Fibroblast of the aortic adventitia (primary cell): ENCODE results near the gene MED10. TPM values are rescaled to one million over a fixed set of nuclear protein-coding genes. Genes with fewer than 3 reads are reported as not detected.

Source experiments
- DNase-seq: peaks from one replicate; pipeline ENCODE4 v3.0.0-alpha.2; 2010; ENCODE audit warnings: low read depth
- H3K4me3 ChIP-seq: 2 replicates; pipeline ENCODE4 v1.5.1; 2011; ENCODE audit warnings: low read depth, mild to moderate bottlenecking, control low read depth, low read length, moderate library complexity
- total RNA-seq: library from RNA; depleted of rRNA; stranded (reverse); fragments of >200 nt; gene quantifications from 2 replicates; pipeline ENCODE4 v1.2.3, GENCODE V29; 2012; ENCODE audit warnings: low replicate concordance
- TF ChIP-seq, protein P1 (sequence below): IDR thresholded peaks from 2 replicates; pipeline ENCODE4 v1.5.1; 2011; ENCODE audit warnings: mild to moderate bottlenecking, low read length, control low read depth, inconsistent platforms; ENCODE audit not compliant: insufficient read depth

Gene MED10
- total RNA-seq, 1 donor: 17.5 TPM

DNA sequence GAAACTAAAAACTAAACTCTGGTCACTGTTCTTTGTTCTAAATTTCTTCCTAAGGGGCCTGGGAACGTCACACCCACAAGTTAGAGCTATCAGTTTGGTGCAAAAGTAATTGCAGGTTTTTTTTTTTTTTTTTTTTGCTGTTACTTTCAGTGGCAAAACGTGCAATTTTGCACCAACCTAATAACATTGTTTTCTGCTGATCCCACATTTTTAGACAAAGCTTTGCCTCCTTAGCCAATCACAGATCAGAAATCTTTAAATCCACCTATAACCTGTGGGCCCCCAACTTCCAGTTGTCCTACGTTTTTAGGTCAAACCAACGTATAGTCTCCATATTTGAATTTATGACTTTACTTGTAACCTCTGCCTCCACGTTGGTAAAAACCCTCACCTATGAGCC is 11.1 kb upstream of the MED10 start:
- TF ChIP-seq, protein P1, sequence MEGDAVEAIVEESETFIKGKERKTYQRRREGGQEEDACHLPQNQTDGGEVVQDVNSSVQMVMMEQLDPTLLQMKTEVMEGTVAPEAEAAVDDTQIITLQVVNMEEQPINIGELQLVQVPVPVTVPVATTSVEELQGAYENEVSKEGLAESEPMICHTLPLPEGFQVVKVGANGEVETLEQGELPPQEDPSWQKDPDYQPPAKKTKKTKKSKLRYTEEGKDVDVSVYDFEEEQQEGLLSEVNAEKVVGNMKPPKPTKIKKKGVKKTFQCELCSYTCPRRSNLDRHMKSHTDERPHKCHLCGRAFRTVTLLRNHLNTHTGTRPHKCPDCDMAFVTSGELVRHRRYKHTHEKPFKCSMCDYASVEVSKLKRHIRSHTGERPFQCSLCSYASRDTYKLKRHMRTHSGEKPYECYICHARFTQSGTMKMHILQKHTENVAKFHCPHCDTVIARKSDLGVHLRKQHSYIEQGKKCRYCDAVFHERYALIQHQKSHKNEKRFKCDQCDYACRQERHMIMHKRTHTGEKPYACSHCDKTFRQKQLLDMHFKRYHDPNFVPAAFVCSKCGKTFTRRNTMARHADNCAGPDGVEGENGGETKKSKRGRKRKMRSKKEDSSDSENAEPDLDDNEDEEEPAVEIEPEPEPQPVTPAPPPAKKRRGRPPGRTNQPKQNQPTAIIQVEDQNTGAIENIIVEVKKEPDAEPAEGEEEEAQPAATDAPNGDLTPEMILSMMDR: no peak
- no peak for DNase-seq
- no peak overlapping the region for H3K4me3 ChIP-seq

DNA sequence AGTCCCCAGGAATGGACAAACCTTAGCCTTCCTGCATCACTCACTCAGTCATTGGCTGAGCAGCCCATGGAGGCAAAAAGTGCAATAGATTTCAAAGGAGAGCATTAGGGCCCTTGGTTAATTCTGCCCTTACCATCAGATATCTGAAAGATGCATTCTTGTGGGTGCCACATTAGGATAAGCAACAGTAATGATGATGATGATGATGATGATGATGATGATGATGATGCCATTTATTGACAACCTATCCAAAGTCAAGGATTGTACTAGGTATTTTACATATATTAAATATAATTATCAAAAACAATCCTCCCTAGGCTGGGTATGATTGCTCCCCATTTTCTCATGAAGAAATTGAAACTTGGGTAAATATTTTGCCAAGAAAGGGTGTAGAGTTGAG is 9.6 kb upstream of the MED10 start:
- no peak overlapping the region for H3K4me3 ChIP-seq
- no peak for DNase-seq
- TF ChIP-seq, protein P1: no peak

DNA sequence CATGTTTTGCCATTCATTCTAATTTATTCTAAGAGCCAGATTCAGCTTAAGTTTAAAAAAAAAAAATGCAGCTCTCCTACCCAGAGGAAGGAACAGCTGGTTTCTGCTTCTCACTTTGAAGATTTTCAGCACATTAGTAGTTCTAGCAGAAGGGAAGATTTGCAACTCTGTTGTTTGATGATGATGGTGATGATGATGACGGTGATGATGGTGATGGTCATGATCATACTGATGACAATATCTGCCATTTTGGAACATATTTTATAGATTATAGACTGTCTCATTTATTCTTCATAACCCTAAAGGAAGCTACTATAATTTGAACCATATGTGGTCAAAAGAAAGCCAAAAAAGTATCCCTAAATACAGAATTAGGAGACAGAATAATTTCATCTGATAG is 7.9 kb upstream of the MED10 start:
- no peak for DNase-seq
- H3K4me3 ChIP-seq: no peak overlapping the region
- TF ChIP-seq, protein P1: no peak

DNA sequence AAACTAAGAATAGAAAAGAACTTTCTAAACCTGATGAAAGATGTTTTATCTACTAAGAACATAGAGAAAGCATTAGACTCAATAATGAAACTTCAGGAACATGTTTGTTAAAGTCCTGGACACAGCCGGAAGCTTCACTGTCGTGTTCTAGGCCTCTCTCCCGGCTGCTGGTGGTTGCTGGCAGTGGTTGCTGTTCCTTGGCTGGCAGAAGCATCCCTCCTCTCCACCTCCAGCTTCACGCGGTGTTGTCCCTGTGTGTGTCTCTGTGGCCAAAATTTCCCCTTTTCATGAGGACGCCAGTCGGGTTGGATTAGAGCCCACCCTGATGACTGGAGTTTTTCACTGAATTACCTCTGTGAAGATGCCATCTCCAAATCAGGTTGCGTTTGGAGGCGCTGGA is 6.5 kb upstream of the MED10 start:
- DNase-seq: no peak
- TF ChIP-seq, protein P1: no peak
- no peak overlapping the region for H3K4me3 ChIP-seq

DNA sequence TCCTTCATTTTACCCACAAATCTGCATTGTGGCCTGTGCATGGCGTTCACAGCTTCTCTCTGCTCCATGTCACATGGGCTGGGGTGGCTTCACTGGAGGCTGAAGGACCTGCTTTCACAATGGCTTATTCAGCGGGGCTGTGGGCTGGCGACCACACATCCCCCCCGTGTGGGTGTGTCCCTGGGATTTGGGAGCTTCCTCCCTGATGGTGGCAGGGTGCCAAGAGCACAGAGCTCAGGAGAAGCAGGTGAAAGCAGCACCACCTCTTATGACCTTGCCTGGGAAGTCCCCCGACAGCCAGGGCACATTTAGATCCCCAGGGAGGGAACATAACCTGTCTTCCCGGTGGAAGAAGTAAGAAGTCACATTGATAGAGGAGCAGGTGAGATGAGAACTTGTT is 5.0 kb upstream of the MED10 start:
- TF ChIP-seq, protein P1: no peak
- DNase-seq: no peak
- no peak overlapping the region for H3K4me3 ChIP-seq

DNA sequence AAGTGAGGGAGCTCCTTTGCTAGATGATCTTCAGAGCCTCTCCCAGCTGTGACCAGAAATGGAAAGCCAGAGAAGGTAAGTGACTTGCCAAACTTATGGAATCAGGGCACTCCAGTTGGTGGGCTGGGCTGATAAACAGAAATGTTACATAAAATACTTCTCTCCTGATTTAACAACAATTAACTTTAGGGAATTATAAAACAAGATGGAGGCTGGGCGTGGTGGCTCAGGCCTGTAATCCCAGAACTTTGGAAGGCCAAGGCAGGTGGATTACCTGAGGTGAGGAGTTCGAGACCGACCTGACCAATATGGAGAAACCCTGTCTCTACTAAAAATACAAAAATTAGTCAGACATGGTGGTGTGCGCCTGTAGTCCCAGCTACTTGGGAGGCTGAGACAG is 899 bp upstream of the MED10 start:
- no peak overlapping the region for H3K4me3 ChIP-seq
- TF ChIP-seq, protein P1: no peak
- no peak for DNase-seq

DNA sequence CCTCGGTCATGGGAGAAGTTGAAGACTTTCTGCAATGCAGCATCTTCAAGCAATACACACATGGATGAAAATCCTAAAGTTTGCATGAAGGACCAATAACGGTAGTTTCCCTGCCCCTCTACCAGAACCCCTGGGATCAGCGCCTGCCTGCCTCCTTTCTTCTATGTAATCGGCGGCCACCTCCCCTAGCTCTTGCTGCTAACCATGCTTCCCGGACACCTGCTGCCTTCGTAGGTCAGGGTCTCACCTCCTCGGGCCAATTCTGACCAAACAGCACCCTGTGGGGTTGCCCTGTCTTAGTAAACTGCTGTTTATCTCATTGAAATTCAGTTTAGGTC is 388 bp upstream of the MED10 start:
- no peak for DNase-seq
- H3K4me3 ChIP-seq: peak overlapping the region; percentile 96
- TF ChIP-seq, protein P1: no peak
